ENCODE results near the gene TCF12. TPM values are rescaled to one million over a fixed set of nuclear protein-coding genes. Genes with fewer than 3 reads are reported as not detected.

TCF12 gene
- total RNA-seq, 1 donor from 2014 or later, result 33.2 TPM

DNA sequence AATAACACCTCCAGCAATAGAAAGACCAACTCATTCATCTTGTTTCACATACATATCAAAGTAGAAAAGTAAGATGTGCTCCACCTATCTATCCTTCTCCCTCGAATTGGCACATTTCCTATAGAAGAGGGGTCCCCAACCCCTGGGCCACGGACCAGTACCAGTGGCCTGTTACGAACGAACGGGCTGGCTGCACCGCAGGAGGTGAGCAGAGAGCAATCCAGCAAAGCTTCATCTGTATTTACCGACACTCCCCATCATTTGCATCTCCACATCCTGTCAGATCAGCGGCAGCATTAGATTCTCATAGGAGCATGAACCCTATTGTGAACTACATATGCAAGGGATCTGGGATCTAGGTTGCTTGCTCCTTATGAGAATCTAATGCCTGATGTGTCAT lies 362.9 kb downstream of the TCF12 start:
- Histone ChIP-seq H3K27me3 (ENCODE audit: control insufficient read depth, insufficient read depth, low read length) (no peaks in the 10 kb centered on the region), H3K4me3 (ENCODE audit: low read depth, low read length) (no peak overlapping the region), H3K36me3 (ENCODE audit: control insufficient read depth, insufficient read depth, low read length) (peaks cover 3% of the 10 kb centered on the region)
- DNase-seq (ENCODE audit: low read depth) (no peak), FAIRE-seq (no peak)
- TF ChIP-seq, protein P1, sequence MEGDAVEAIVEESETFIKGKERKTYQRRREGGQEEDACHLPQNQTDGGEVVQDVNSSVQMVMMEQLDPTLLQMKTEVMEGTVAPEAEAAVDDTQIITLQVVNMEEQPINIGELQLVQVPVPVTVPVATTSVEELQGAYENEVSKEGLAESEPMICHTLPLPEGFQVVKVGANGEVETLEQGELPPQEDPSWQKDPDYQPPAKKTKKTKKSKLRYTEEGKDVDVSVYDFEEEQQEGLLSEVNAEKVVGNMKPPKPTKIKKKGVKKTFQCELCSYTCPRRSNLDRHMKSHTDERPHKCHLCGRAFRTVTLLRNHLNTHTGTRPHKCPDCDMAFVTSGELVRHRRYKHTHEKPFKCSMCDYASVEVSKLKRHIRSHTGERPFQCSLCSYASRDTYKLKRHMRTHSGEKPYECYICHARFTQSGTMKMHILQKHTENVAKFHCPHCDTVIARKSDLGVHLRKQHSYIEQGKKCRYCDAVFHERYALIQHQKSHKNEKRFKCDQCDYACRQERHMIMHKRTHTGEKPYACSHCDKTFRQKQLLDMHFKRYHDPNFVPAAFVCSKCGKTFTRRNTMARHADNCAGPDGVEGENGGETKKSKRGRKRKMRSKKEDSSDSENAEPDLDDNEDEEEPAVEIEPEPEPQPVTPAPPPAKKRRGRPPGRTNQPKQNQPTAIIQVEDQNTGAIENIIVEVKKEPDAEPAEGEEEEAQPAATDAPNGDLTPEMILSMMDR (IDR thresholded peaks at IDR 0.05; ENCODE audit: insufficient read depth, low read length, severe bottlenecking), result no peak

DNA sequence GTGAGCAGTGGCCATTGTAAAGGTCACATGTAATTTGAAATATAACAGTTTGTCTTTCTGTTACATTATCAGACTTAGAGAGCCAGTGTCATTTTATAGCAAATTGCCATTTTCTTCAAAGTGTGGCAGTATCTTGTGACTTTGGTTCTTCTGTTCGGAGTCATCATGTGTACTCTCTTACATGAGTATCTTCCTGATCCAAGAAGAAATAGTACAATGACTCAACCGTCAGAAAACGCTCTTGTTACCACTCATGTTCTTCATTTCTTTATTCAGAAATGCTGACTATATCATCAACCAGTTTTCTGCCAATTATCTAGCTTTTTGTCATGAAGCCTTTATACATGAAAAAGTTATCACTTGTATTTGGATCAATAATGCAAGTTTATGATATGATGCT lies 364.2 kb downstream of the TCF12 start:
- TF ChIP-seq, protein P1 (IDR thresholded peaks at IDR 0.05; ENCODE audit: insufficient read depth, low read length, severe bottlenecking), result no peak
- DNase-seq (ENCODE audit: low read depth) (no peak), FAIRE-seq (no peak)
- Histone ChIP-seq H3K4me3 (ENCODE audit: low read depth, low read length) (no peak overlapping the region), H3K27me3 (ENCODE audit: control insufficient read depth, insufficient read depth, low read length) (no peaks in the 10 kb centered on the region), H3K36me3 (ENCODE audit: control insufficient read depth, insufficient read depth, low read length) (peaks cover 3% of the 10 kb centered on the region)

DNA sequence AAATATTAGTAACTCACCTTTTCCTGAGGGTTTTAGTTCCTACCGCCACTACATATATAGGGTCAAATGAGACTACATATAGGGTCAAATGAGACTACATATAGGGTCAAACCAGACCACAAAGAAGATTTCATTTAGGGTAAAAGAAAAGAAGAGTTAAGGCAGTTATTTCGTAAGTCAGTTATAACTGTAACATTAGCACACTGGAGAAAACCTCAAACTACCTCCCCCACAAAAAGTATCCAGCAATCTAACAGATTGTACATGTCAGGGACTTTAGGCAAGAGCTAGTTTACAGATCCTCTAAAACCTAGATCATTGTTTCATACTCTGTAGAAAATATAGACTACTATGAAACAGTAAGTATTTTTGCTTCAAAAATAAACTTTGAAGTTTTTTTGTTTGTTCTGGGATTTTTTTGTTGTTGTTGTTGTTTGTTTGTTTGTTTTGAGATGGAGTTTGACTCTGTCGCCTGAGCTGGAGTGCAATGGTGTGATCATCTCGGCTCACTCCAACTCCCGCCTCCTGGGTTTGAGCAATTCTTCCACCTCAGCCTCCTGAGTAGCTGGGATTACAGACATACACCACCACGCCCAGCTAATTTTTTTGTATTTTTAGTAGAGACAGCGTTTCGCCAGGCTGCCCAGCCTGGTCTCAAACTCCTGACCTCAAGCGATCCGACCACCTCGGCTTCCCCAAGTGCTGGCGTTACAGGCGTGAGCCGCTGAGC lies 365.5 kb downstream of the TCF12 start:
- DNase-seq (ENCODE audit: low read depth), result no peak
- no peak for FAIRE-seq
- Histone ChIP-seq H3K36me3 (ENCODE audit: control insufficient read depth, insufficient read depth, low read length) (peaks cover 3% of the 10 kb centered on the region), H3K27me3 (ENCODE audit: control insufficient read depth, insufficient read depth, low read length) (no peaks in the 10 kb centered on the region), H3K4me3 (ENCODE audit: low read depth, low read length) (no peak overlapping the region)
- TF ChIP-seq, protein P1 (IDR thresholded peaks at IDR 0.05; ENCODE audit: insufficient read depth, low read length, severe bottlenecking), result no peak

DNA sequence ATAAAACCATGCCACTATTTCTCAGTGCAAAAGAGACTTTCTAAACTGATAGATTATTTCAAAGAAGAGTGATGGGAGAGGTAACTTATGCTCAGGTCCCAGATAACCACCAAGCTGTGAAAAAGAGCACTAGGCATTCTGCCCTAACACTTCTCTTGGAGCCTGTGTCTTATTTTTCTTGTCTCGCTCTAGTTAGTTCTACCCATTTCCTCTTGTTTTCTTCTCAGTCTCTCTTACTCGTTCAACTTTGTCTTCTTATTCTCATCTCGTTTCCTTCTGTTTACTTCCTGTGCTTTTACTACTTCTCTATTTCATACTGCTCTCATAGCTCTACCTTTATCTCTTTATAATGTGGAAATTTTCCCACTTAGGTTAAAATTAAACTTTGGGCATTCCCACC lies 366.1 kb downstream of the TCF12 start:
- peaks cover 3% of the 10 kb centered on the region for H3K36me3 ChIP-seq (ENCODE audit: control insufficient read depth, insufficient read depth, low read length)
- DNase-seq (ENCODE audit: low read depth) (no peak), FAIRE-seq (no peak)
- H3K27me3 ChIP-seq (ENCODE audit: control insufficient read depth, insufficient read depth, low read length), result no peaks in the 10 kb centered on the region
- TF ChIP-seq, protein P1 (IDR thresholded peaks at IDR 0.05; ENCODE audit: insufficient read depth, low read length, severe bottlenecking), result no peak
- no peak overlapping the region for H3K4me3 ChIP-seq (ENCODE audit: low read depth, low read length)

DNA sequence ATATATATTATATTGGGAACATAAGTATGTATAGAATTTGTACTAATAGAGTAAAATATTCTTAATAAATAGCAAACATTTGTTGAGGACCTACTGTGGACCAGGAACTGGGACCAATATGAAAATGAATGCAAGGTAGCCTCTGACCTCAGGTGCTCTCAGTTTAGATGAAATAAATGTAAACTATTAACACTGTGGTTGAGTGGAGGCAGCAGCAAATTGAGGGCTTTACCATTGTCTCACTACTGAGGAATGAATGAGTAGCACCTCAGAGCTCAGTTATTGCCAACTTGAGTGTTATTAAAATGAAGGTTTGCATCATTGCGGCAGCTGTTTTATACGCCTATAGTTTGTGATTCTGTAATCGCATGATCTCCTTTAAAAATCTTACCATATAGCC lies 366.9 kb downstream of the TCF12 start:
- TF ChIP-seq, protein P1 (IDR thresholded peaks at IDR 0.05; ENCODE audit: insufficient read depth, low read length, severe bottlenecking), result no peak
- FAIRE-seq (no peak), DNase-seq (ENCODE audit: low read depth) (no peak)
- Histone ChIP-seq H3K36me3 (ENCODE audit: control insufficient read depth, insufficient read depth, low read length) (peaks cover 3% of the 10 kb centered on the region), H3K27me3 (ENCODE audit: control insufficient read depth, insufficient read depth, low read length) (no peaks in the 10 kb centered on the region), H3K4me3 (ENCODE audit: low read depth, low read length) (no peak overlapping the region)

All from bronchial epithelial cell (primary cell).